ENCODE measurements around the gene HLA-A. TPM values are rescaled to one million over a fixed set of nuclear protein-coding genes. Genes with fewer than 3 reads are reported as not detected.
"Not testable (repeated sequence)": the region's sequence is repeated elsewhere in the genome, so short reads cannot be mapped to it uniquely, and the experiment has no call there.

The HLA-A gene
- total RNA-seq, 4 donors from 2014 or later = 160 to 722 (median 625) TPM

DNA sequence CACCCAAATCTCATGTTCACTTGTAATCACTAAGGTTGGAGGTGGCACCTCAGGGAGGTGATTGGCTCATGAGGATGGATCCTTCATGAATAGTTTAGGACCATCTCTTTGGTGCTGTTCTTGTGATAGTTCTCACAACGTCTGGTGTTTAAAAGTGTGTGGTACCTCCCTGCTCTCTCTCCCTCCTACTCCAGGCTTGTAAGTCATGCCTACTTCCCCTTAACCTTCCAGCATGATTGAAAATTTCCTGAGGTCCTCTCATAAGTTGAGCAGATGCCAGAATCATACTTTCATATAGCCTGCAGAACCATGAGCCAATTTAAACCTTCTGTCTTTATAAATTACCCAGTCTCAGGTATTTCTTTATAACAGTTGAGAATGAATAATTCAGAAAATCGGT lies 16.6 kb downstream of the HLA-A start:
- TF ChIP-seq POLR2A (IDR thresholded peaks at IDR 0.05) = no peak
- TF ChIP-seq, protein P1, sequence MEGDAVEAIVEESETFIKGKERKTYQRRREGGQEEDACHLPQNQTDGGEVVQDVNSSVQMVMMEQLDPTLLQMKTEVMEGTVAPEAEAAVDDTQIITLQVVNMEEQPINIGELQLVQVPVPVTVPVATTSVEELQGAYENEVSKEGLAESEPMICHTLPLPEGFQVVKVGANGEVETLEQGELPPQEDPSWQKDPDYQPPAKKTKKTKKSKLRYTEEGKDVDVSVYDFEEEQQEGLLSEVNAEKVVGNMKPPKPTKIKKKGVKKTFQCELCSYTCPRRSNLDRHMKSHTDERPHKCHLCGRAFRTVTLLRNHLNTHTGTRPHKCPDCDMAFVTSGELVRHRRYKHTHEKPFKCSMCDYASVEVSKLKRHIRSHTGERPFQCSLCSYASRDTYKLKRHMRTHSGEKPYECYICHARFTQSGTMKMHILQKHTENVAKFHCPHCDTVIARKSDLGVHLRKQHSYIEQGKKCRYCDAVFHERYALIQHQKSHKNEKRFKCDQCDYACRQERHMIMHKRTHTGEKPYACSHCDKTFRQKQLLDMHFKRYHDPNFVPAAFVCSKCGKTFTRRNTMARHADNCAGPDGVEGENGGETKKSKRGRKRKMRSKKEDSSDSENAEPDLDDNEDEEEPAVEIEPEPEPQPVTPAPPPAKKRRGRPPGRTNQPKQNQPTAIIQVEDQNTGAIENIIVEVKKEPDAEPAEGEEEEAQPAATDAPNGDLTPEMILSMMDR (IDR thresholded peaks at IDR 0.05) = no peak
- intact Hi-C loops (cut with DNase I; ENCODE audit: low total_unique reads) = no loop called here
- H3K27ac ChIP-seq = no peak overlapping the region
- no peaks in the 10 kb centered on the region for H3K9me3 ChIP-seq
- H3K27me3 ChIP-seq = no peaks in the 10 kb centered on the region
- no peak overlapping the region for H3K4me3 ChIP-seq
- H3K36me3 ChIP-seq = no peaks in the 10 kb centered on the region
- DNase-seq = no peak
- no peaks in the 10 kb centered on the region for H3K4me1 ChIP-seq

DNA sequence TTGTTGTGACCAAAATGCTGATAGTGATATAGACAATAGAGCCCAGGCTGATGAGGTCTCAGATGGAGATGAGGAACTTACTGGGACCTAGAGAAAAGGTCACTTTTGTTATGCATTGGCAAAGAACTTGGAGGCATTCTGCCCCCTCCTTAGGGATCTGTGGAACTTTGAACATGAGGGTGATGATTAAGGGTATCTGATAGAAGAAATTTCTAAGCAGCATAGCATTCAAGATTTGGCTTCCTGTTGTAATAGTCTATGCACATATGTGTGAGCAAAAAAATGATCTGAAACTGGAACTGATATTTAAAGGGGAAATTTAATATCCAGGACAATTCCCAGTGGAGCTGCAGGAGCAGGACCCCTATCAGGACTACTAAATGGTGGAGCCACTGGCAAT lies 17.1 kb downstream of the HLA-A start:
- H3K27ac ChIP-seq = no peak overlapping the region
- intact Hi-C loops (cut with DNase I; ENCODE audit: low total_unique reads) = no loop called here
- peaks cover 0 to 1% of the 10 kb centered on the region in 2 donors for H3K4me1 ChIP-seq
- H3K36me3 ChIP-seq = no peaks in the 10 kb centered on the region
- no peaks in the 10 kb centered on the region for H3K9me3 ChIP-seq
- DNase-seq = no peak
- H3K27me3 ChIP-seq = no peaks in the 10 kb centered on the region
- no peak overlapping the region for H3K4me3 ChIP-seq
- TF ChIP-seq POLR2A (IDR thresholded peaks at IDR 0.05) = no peak
- TF ChIP-seq, protein P1 (IDR thresholded peaks at IDR 0.05) = no peak

DNA sequence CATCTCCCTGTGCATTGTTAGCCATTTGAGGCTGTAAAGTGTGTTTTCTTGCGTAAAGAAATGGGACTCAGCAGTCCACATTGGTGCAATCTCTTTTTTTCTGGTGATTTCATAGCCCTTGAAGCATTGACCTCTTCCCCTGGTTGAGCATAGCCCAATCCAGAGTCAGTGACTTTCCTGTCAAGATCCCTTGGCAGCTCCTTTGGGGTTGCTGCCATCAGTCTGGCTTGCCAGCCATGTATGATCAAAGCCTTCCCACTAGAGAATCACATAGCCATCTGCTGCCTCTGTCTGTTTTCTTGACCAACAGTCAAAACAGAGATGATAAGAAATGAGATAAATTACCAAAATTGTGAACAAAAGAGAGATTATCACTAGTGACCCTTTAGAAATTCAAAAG lies 19.6 kb downstream of the HLA-A start:
- Histone ChIP-seq H3K9me3 (no peaks in the 10 kb centered on the region), H3K4me3 (no peak overlapping the region), H3K27ac (no peak overlapping the region), H3K27me3 (no peaks in the 10 kb centered on the region), H3K4me1 (peaks cover 0 to 4% of the 10 kb centered on the region in 2 donors), H3K36me3 (no peaks in the 10 kb centered on the region)
- TF ChIP-seq POLR2A (IDR thresholded peaks at IDR 0.05) = no peak
- TF ChIP-seq, protein P1 (IDR thresholded peaks at IDR 0.05) = no peak
- intact Hi-C loops (cut with DNase I; ENCODE audit: low total_unique reads) = no loop called here
- no peak for DNase-seq

DNA sequence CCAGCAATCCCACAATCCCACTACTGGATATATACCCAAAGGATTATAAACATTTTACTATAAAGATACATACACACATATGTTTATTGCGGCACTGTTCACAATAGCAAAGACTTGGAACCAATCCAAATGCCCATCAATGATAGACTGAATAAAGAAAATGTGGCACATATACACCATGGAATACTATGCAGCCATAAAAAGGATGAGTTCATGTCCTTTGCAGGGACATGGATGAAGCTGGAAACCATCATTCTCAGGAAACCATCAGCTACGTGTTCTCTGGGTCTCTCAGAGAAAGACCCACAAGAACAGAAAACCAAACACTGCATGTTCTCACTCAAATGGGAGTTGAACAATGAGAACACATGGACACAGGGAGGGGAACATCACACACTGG lies 21.4 kb downstream of the HLA-A start:
- DNase-seq; H3K27me3 ChIP-seq; H3K9me3 ChIP-seq; H3K4me3 ChIP-seq; H3K4me1 ChIP-seq; H3K36me3 ChIP-seq; intact Hi-C loops (cut with DNase I; ENCODE audit: low total_unique reads): not testable (repeated sequence)
- peak overlapping the region; percentile 78 to 86 for H3K27ac ChIP-seq

DNA sequence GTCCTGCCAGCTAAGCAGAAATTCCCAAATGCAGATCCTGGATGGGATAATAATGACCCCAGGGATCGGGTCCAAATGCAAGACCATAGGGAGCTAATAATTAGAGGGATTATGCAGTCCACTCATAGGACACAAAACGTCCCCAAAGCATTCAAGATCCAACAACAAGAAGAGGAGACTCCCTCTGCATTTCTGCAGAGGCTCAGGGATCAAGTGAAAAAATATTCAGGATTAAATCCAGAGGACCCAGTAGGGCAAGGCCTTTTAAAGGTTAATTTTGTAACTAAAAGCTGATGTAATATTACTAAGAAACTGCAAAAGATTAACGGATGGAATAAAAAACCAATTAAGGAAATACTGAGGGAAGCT lies 22.2 kb downstream of the HLA-A start:
- peaks cover 0 to 4% of the 10 kb centered on the region in 2 donors for H3K4me1 ChIP-seq
- TF ChIP-seq, protein P1 (IDR thresholded peaks at IDR 0.05) = no peak
- no peak for TF ChIP-seq POLR2A (IDR thresholded peaks at IDR 0.05)
- no peak overlapping the region for H3K4me3 ChIP-seq

More for the DNA sequence above, 22.2 kb downstream of the HLA-A start:
- Histone ChIP-seq H3K27ac (peak overlapping the region; percentile 78 to 86), H3K9me3 (no peaks in the 10 kb centered on the region), H3K36me3 (no peaks in the 10 kb centered on the region), H3K27me3 (no peaks in the 10 kb centered on the region)
- DNase-seq = no peak
- intact Hi-C loops (cut with DNase I; ENCODE audit: low total_unique reads) = no loop called here
